IMR-90 (cell line): ENCODE data around the gene CCNI2. TPM values are rescaled to one million over a fixed set of nuclear protein-coding genes. Genes with fewer than 3 reads are reported as not detected.

Experiments used
- ATAC-seq: fragments of 200-7000 bp; cut with Tn5 transposase; 2 replicates; pipeline ENCODE4 v1.9.1; 2020; ENCODE audit warnings: low read depth, mild to moderate bottlenecking, moderate library complexity
- BruUV-seq: library from RNA; stranded (reverse); fragments of 400-500 nt; replicated peaks from 2 replicates; lab custom pipeline; 2021; lab: Mats Ljungman, UMichigan
- CTCF ChIA-PET: fragments of 300-600 bp; formaldehyde crosslinking; extraction: SDS; loops from one replicate; lab custom pipeline; 2021; ENCODE audit warnings: antibody characterized with exemption; lab: Yijun Ruan, JAX
- POLR2A ChIA-PET: fragments of 300-600 bp; sonication (Branson Sonifier 250); formaldehyde crosslinking; loops from one replicate; lab custom pipeline; 2022; ENCODE audit warnings: antibody characterized with exemption; ENCODE audit not compliant: unreplicated experiment; lab: Charles Lee
- DNase-seq: peaks from one replicate; pipeline ENCODE4 v3.0.0; 2013
- H2AFZ ChIP-seq: replicated peaks from 2 replicates; pipeline ENCODE3; 2013; ENCODE audit warnings: low read length, mild to moderate bottlenecking; ENCODE audit not compliant: poor library complexity
- H2AK5ac ChIP-seq: 2 replicates; pipeline ENCODE4 v1.6.1; 2013; ENCODE audit warnings: low read depth, low read length, inconsistent platforms
- H2AK9ac ChIP-seq: replicated peaks from 2 replicates; pipeline ENCODE3; 2013; ENCODE audit warnings: mild to moderate bottlenecking, low read depth, low read length, moderate library complexity; ENCODE audit not compliant: poor library complexity
- H2BK120ac ChIP-seq: 2 replicates; pipeline ENCODE4 v1.6.1; 2013; ENCODE audit warnings: low read depth, low read length, inconsistent platforms
- H2BK15ac ChIP-seq: 3 replicates; pipeline ENCODE4 v1.6.1; 2013; ENCODE audit warnings: low read depth, low read length, inconsistent platforms
- H2BK20ac ChIP-seq: 2 replicates; pipeline ENCODE4 v1.6.1; 2013; ENCODE audit warnings: low read depth, mild to moderate bottlenecking, inconsistent platforms, low read length, moderate library complexity
- H2BK5ac ChIP-seq: 2 replicates; pipeline ENCODE4 v1.6.1; 2013; ENCODE audit warnings: mild to moderate bottlenecking, low read depth, low read length, inconsistent platforms; ENCODE audit not compliant: poor library complexity, severe bottlenecking
- H3K14ac ChIP-seq: replicated peaks from 2 replicates; pipeline ENCODE4 v1.6.1; 2013; ENCODE audit warnings: low read depth, low read length, inconsistent platforms
- H3K18ac ChIP-seq: 2 replicates; pipeline ENCODE4 v1.6.1; 2013; ENCODE audit warnings: low read depth, low read length, control low read depth
- H3K23ac ChIP-seq: 2 replicates; pipeline ENCODE4 v1.6.1; 2013; ENCODE audit warnings: low read depth, low read length, inconsistent platforms
- H3K27ac ChIP-seq: 2 replicates; pipeline ENCODE4 v1.5.1; 2013; ENCODE audit warnings: mild to moderate bottlenecking, control low read depth, low read length; ENCODE audit not compliant: insufficient read depth
- H3K27me3 ChIP-seq: 2 replicates; pipeline ENCODE4 v1.6.1; 2013; ENCODE audit warnings: low read length; ENCODE audit not compliant: control insufficient read depth, insufficient read depth
- H3K36me3 ChIP-seq: 2 replicates; pipeline ENCODE4 v1.6.1; 2013; ENCODE audit warnings: low read length, mixed read lengths; ENCODE audit not compliant: control insufficient read depth, insufficient read depth
- H3K4ac ChIP-seq: 2 replicates; pipeline ENCODE4 v1.6.1; 2013; ENCODE audit warnings: low read depth, low read length, inconsistent platforms
- H3K4me1 ChIP-seq: 2 replicates; pipeline ENCODE4 v1.6.1; 2013; ENCODE audit warnings: low read length, mixed read lengths; ENCODE audit not compliant: control insufficient read depth, insufficient read depth
- H3K4me2 ChIP-seq: 2 replicates; pipeline ENCODE4 v1.6.1; 2013; ENCODE audit warnings: low read depth, mild to moderate bottlenecking, control low read depth, low read length, moderate library complexity
- H3K4me3 ChIP-seq: 2 replicates; pipeline ENCODE4 v1.5.1; 2013; ENCODE audit warnings: low read depth, mild to moderate bottlenecking, control low read depth, low read length, moderate library complexity; ENCODE audit not compliant: insufficient read depth
- H3K56ac ChIP-seq: 2 replicates; pipeline ENCODE4 v1.6.1; 2013; ENCODE audit warnings: low read length, inconsistent platforms; ENCODE audit not compliant: insufficient read depth; ENCODE audit errors: extremely low read depth
- H3K79me1 ChIP-seq, 2 experiments: 2 replicates each; pipeline ENCODE4 v1.6.1; 2013; ENCODE audit warnings: low read length in 2 of 2, inconsistent platforms in 1 of 2, low read depth in 1 of 2
- H3K9ac ChIP-seq: 2 replicates; pipeline ENCODE4 v1.6.1; 2013; ENCODE audit warnings: low read depth, low read length, control low read depth
- H3K9me1 ChIP-seq: 2 replicates; pipeline ENCODE4 v1.6.1; 2013; ENCODE audit warnings: low read length, inconsistent platforms; ENCODE audit not compliant: insufficient read depth
- H3K9me3 ChIP-seq: 2 replicates; pipeline ENCODE4 v1.6.1; 2013; ENCODE audit warnings: low read length; ENCODE audit not compliant: control insufficient read depth, insufficient read depth
- H4K20me1 ChIP-seq: 2 replicates; pipeline ENCODE4 v1.6.1; 2013; ENCODE audit warnings: low read length, inconsistent platforms; ENCODE audit not compliant: insufficient read depth
- H4K5ac ChIP-seq: 2 replicates; pipeline ENCODE4 v1.6.1; 2013; ENCODE audit warnings: mild to moderate bottlenecking, low read depth, low read length, control low read depth
- H4K8ac ChIP-seq, 2 experiments: 2 replicates each; pipeline ENCODE4 v1.6.1; 2013; ENCODE audit warnings: low read depth in 2 of 2, low read length in 2 of 2, control low read depth in 1 of 2, inconsistent platforms in 1 of 2
- H4K91ac ChIP-seq: 2 replicates; pipeline ENCODE4 v1.6.1; 2013; ENCODE audit warnings: low read depth, low read length, inconsistent platforms; ENCODE audit not compliant: insufficient read depth
- BHLHE40 ChIP-seq: fragments of 150-350 bp; IDR thresholded peaks from 2 replicates; pipeline ENCODE4 v1.6.1; 2016; ENCODE audit warnings: mild to moderate bottlenecking, low read depth, low read length
- CEBPB ChIP-seq: IDR thresholded peaks from 2 replicates; pipeline ENCODE4 v1.6.1; 2012; ENCODE audit warnings: low read depth, low read length, improper control_type of control experiment
- CHD1 ChIP-seq: IDR thresholded peaks from 2 replicates; pipeline ENCODE4 v1.6.1; 2012; ENCODE audit warnings: low read depth, low read length, improper control_type of control experiment
- CTCF ChIP-seq: conservative IDR thresholded peaks from 2 replicates; pipeline ENCODE4 v1.5.1; 2012; ENCODE audit warnings: mild to moderate bottlenecking, low read depth, low read length, improper control_type of control experiment
- ELK1 ChIP-seq: fragments of 150-350 bp; IDR thresholded peaks from 2 replicates; pipeline ENCODE4 v1.6.1; 2016; ENCODE audit warnings: low read depth, mild to moderate bottlenecking, low read length, moderate library complexity, borderline replicate concordance
- FOS ChIP-seq: fragments of 150-350 bp; IDR thresholded peaks from 2 replicates; pipeline ENCODE4 v1.6.1; 2016; ENCODE audit warnings: low read depth, low read length
- MAFK ChIP-seq: IDR thresholded peaks from 2 replicates; pipeline ENCODE4 v1.6.1; 2012; ENCODE audit warnings: low read depth, low read length, improper control_type of control experiment
- MAZ ChIP-seq: IDR thresholded peaks from 2 replicates; pipeline ENCODE4 v1.6.1; 2012; ENCODE audit warnings: low read depth, mild to moderate bottlenecking, low read length, improper control_type of control experiment, moderate library complexity, borderline replicate concordance
- MXI1 ChIP-seq: IDR thresholded peaks from 2 replicates; pipeline ENCODE4 v1.6.1; 2012; ENCODE audit warnings: low read depth, mild to moderate bottlenecking, low read length, moderate library complexity, borderline replicate concordance
- NFE2L2 ChIP-seq: fragments of 150-350 bp; IDR thresholded peaks from 2 replicates; pipeline ENCODE4 v1.6.1; 2016; ENCODE audit warnings: low read depth, mild to moderate bottlenecking, low read length
- RAD21 ChIP-seq: IDR thresholded peaks from 2 replicates; pipeline ENCODE4 v1.6.1; 2012; ENCODE audit warnings: low read length, improper control_type of control experiment
- RCOR1 ChIP-seq: IDR thresholded peaks from 2 replicates; pipeline ENCODE4 v1.6.1; 2012; ENCODE audit warnings: mild to moderate bottlenecking, low read length, improper control_type of control experiment; ENCODE audit not compliant: insufficient replicate concordance
- RFX5 ChIP-seq: IDR thresholded peaks from 2 replicates; pipeline ENCODE4 v1.8.0; 2012; ENCODE audit warnings: low read depth, mild to moderate bottlenecking, low read length, moderate library complexity
- SMC3 ChIP-seq: fragments of 150-350 bp; IDR thresholded peaks from 2 replicates; pipeline ENCODE4 v1.6.1; 2016; ENCODE audit warnings: low read depth, mild to moderate bottlenecking, antibody characterized with exemption, low read length, moderate library complexity
- WGBS, 2 experiments: methylation state at CpG; one replicate each; pipeline versions ENCODE4 v1.1.5 to v1.1.7; 2013; ENCODE audit warnings: missing lambda C conversion rate in 2 of 2; ENCODE audit not compliant: insufficient read length in 1 of 2; ENCODE audit errors: extremely low coverage in 2 of 2; 5-methylcytosine and 5-hydroxymethylcytosine counted together
- dilution Hi-C: fragments of 300-500 bp; cut with HindIII; formaldehyde crosslinking; loops from one replicate; pipeline ENCODE4 v1.14.3; 2018; ENCODE audit warnings: low sequenced_read_pairs; ENCODE audit not compliant: unreplicated experiment
- in situ Hi-C: fragments of 300-500 bp; cut with MboI; formaldehyde crosslinking; loops from 3 replicates; pipeline ENCODE4 v1.14.3; 2019; ENCODE audit warnings: low sequenced_read_pairs, inconsistent platforms, mixed read lengths
- intact Hi-C: fragments of 100-400 bp; cut with micrococcal nuclease; formaldehyde crosslinking; loops from 2 replicates; pipeline ENCODE4 v1.10.0; 2022
- polyA plus RNA-seq, 3 experiments: library from polyadenylated mRNA; depleted of rRNA; stranded (reverse); fragments of >200 nt; gene quantifications; 2 replicates each; pipeline ENCODE4 v1.2.3, GENCODE V29; 2012; ENCODE audit warnings: low replicate concordance in 1 of 3
- total RNA-seq: library from RNA; depleted of rRNA; stranded (reverse); fragments of >200 nt; gene quantifications from 2 replicates; pipeline ENCODE4 v1.2.3, GENCODE V29; 2012

Gene CCNI2
- total and polyA plus RNA-seq, 2 of the 4 experiments (the other 2 are of a cell fraction): not detected

- no peak for TF ChIP-seq CEBPB
Measured at GRCh38 chr5:132773601-132774355, 26.6 kb downstream of the CCNI2 start (continued).

DNA sequence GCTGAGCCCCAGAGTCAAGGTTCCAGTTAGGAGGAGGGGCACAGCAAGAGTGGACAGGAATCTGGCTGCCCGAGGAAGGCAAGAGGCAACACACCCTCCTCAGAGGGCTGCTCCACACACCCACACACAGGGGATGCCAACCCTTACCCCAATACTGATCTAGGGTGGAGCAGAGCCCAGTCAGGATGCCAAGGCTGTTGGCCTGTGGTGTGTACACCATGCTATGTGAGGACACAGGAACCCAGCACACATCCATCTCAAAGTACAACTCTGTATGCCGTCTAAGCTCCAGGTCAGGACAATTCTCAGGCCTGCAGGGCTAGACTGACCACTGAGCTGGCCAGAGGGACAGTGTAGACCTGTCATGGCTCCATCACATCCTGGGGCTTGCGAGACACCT is 27.2 kb downstream of the CCNI2 start:
- Histone ChIP-seq H4K5ac (no peak overlapping the region), H2BK20ac (no peak overlapping the region), H2AK9ac (peak overlapping the region; percentile 30), H4K20me1 (peaks cover 48% of the 10 kb centered on the region), H2AK5ac (peak overlapping the region; percentile 33; the same call in 1 of the 2 replicates), H3K56ac (no peak overlapping the region), H3K79me1 (peaks cover 29 to 76% of the 10 kb centered on the region in 2 experiments), H3K14ac (no peak overlapping the region), H3K4me3 (no peak overlapping the region), H3K4ac (no peak overlapping the region), H2BK120ac (no peak overlapping the region), H3K27ac (no peak overlapping the region), H3K9me3 (no peaks in the 10 kb centered on the region), H3K9me1 (peaks cover 47% of the 10 kb centered on the region), H3K23ac (0 out of 2 replicates have a peak overlapping the region, but pooled peaks have one; percentile 7), H2BK15ac (no peak overlapping the region), H3K27me3 (no peaks in the 10 kb centered on the region), H4K8ac (0 out of 4 replicates have a peak overlapping the region, but pooled peaks of 1 of the 2 experiments have one; percentile 5), H2AFZ (peak overlapping the region; percentile 16), H3K9ac (no peak overlapping the region), H2BK5ac (no peak overlapping the region), H4K91ac (no peak overlapping the region), H3K18ac (no peak overlapping the region), H3K4me1 (peaks cover 19% of the 10 kb centered on the region), H3K4me2 (no peak overlapping the region), H3K36me3 (no peaks in the 10 kb centered on the region)
- DNase-seq: no peak
- ATAC-seq: no peak
- ChIA-PET CTCF (interaction anchor here (0.5 to 1.9 kb wide), 4 partner anchors 39 to 1240 kb away, joined by 3 to 6 read pairs (median 4); no protein-coding TSS in a partner anchor), POLR2A (no interaction called here)
- in situ Hi-C loops (no loop called here), intact Hi-C loops (no loop called here), dilution Hi-C loops (no loop called here)
- 100% methylated on average over 1 of the region's 3 CpGs; no CpG with 5 or more reads in 1 of the 2 experiments for WGBS, 2 experiments
- BruUV-seq: no TSS peak
- TF ChIP-seq NFE2L2: no peak
- no peak for TF ChIP-seq MXI1
- no peak for TF ChIP-seq FOS
- no peak for TF ChIP-seq CHD1
- TF ChIP-seq MAZ: no peak
- TF ChIP-seq BHLHE40: no peak
- no peak for TF ChIP-seq RFX5
- TF ChIP-seq RCOR1: no peak
- no peak for TF ChIP-seq MAFK
- no peak for TF ChIP-seq CTCF
- TF ChIP-seq ELK1: no peak
- no peak for TF ChIP-seq CEBPB
- TF ChIP-seq RAD21: no peak
- no peak for TF ChIP-seq SMC3
